ENCODE measurements around the gene TXLNG. TPM values are rescaled to one million over a fixed set of nuclear protein-coding genes. Genes with fewer than 3 reads are reported as not detected.

Gene TXLNG
- total RNA-seq, 6 donors from 2014 or later = 8.1 to 23.5 (median 12.6) TPM

DNA sequence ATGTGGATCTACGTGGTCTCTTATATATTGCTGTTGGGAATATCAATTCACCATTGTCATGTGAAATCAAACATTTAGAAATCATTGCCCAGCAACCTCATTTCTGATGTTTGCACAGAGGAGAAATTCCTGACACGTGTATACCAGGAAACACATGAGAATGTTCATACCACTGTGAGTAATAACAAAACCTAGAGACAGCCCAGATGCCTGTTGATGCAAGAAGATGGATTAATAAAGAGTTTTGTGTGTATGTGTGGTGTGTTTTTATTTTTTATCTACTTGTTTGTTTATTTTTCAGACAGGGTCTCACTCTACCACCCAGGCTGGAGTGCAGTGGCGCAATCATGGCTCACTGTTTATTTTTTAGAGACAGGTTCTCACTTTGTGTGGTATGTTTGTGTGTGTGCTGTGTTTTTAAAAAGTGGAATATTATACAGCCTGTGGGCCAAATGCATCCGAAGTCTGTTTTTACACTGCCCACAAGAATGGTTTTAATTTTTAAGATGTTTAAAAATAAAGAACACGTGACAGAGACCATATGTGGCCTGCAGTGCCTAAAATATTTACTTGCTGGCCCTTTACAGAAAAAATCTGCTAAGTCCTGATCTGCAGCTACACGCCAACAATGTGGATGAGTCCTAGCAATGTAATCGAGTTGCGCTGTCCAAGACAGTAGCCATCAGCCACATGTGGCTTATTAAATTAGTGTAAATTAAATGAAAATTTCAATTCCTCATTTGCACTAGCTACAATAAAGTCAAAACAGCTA is 39.2 kb downstream of the TXLNG start:
- TF ChIP-seq, protein P1, sequence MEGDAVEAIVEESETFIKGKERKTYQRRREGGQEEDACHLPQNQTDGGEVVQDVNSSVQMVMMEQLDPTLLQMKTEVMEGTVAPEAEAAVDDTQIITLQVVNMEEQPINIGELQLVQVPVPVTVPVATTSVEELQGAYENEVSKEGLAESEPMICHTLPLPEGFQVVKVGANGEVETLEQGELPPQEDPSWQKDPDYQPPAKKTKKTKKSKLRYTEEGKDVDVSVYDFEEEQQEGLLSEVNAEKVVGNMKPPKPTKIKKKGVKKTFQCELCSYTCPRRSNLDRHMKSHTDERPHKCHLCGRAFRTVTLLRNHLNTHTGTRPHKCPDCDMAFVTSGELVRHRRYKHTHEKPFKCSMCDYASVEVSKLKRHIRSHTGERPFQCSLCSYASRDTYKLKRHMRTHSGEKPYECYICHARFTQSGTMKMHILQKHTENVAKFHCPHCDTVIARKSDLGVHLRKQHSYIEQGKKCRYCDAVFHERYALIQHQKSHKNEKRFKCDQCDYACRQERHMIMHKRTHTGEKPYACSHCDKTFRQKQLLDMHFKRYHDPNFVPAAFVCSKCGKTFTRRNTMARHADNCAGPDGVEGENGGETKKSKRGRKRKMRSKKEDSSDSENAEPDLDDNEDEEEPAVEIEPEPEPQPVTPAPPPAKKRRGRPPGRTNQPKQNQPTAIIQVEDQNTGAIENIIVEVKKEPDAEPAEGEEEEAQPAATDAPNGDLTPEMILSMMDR (IDR thresholded peaks at IDR 0.05) = no peak
- TF ChIP-seq EP300 (IDR thresholded peaks at IDR 0.05) = no peak
- no peak for TF ChIP-seq POLR2AphosphoS5 (IDR thresholded peaks at IDR 0.05)
- no peak for TF ChIP-seq POLR2A (IDR thresholded peaks at IDR 0.05)
- no peaks in the 10 kb centered on the region for H3K27me3 ChIP-seq
- no peak overlapping the region for H3K4me3 ChIP-seq
- H3K9me3 ChIP-seq = no peaks in the 10 kb centered on the region
- WGBS, 2 donors = 87 to 93% methylated on average over 8 of the region's 8 CpGs
- DNase-seq (no peak), ATAC-seq (ENCODE audit: low FRiP score in 2 of 2) (no peak)
- H3K27ac ChIP-seq = no peak overlapping the region
- peaks cover 0 to 50% (median 16%) of the 10 kb centered on the region in 4 donors for H3K36me3 ChIP-seq
- H3K4me1 ChIP-seq = peaks cover 0 to 6% (median 0%) of the 10 kb centered on the region in 4 donors

DNA sequence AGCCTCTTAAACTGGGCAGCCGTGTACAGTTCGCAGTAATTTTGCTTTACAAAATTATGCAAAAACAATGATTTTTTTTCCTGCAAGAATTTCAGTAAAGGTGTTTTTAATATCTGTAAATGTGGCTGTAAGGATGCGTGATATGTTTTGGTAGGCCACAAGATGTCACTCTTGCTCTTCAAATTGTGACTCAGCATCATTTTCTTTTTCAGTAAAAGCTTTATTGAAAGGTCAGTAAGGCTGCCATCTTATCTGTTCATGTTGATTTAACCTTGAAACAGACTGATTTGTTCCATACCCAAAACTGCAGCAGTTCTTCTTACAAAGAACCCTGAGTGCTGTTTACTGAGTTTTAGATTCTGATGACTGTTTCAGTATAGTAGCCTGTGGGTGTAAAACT is 39.9 kb downstream of the TXLNG start:
- WGBS, 2 donors = 76 to 78% methylated on average over 3 of the region's 3 CpGs
- ATAC-seq (ENCODE audit: low FRiP score in 2 of 2) = peak in 1 of 2 donors; percentile 50
- Histone ChIP-seq H3K36me3 (peaks cover 0 to 50% (median 16%) of the 10 kb centered on the region in 4 donors), H3K27me3 (no peaks in the 10 kb centered on the region), H3K4me3 (no peak overlapping the region), H3K4me1 (peaks cover 0 to 6% (median 0%) of the 10 kb centered on the region in 4 donors), H3K9me3 (no peaks in the 10 kb centered on the region), H3K27ac (no peak overlapping the region)
- no peak for TF ChIP-seq POLR2A (IDR thresholded peaks at IDR 0.05)
- TF ChIP-seq, protein P1 (IDR thresholded peaks at IDR 0.05) = peak in 4 of 6 experiments; percentile 21 to 56 (median 36)
- no peak for DNase-seq

DNA sequence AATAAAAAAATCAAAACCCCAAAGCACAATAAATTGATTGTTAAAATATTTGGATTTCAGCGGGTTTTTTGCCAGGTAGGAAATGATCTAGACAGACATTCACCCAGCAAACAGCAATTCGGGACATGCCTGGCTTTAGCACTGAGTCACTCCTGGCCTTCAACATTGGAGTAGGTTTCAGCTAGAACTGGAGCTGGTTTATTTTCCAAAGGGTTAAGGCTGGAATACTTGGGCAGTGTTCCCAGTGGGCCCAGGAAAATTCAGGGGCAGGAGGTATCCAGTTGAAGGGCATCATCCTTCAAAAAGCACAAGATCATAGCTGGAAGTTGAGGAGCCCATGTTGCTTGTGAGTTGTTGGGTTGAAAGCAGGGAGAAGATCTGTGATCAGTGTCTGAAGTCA is 41.0 kb downstream of the TXLNG start:
- no peak for ATAC-seq (ENCODE audit: low FRiP score in 2 of 2)
- Histone ChIP-seq H3K27ac (no peak overlapping the region), H3K36me3 (peaks cover 0 to 51% (median 18%) of the 10 kb centered on the region in 4 donors), H3K4me3 (no peak overlapping the region), H3K9me3 (no peaks in the 10 kb centered on the region), H3K27me3 (no peaks in the 10 kb centered on the region), H3K4me1 (peaks cover 0 to 6% (median 0%) of the 10 kb centered on the region in 4 donors)
- TF ChIP-seq, protein P1 (IDR thresholded peaks at IDR 0.05) = no peak
- no peak for TF ChIP-seq EP300 (IDR thresholded peaks at IDR 0.05)
- TF ChIP-seq POLR2AphosphoS5 (IDR thresholded peaks at IDR 0.05) = no peak
- no peak for TF ChIP-seq POLR2A (IDR thresholded peaks at IDR 0.05)
- DNase-seq = no peak
- WGBS, 2 donors = 87 to 95% methylated on average over 2 of the region's 2 CpGs

DNA sequence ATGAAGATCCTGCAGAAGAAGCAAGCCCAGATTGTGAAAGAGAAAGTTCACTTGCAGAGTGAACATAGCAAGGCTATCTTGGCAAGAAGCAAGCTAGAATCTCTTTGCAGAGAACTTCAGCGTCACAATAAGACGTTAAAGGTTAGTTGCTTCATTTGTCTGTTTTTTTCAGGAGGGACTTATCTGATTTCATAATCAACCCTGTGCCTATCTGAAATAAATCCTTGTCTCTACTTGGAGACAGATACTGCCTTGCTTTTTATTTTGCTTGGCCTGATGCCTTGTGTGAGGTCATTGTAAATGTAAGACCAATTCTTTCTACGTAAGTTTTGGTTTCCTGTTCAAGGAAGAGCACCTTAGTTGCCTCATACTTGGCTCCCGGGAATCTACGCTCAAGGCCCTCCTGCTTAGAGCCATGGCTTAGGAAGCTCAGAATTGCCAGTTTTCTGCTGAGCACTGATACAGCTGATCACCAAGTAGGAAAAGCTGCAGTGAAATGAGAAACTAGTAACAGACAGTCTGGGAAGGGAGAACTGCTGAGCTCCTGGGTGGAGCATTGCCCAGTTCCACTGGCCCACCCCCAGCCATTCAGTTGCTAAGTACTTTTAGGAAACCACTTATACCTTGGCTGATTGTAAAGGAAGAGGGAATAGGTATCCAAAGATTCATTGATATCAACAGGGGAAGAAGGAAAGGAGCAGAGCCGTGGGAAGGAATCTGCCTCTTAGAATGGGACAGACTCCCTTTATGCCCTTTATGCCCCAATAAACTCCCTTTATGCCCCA is 42.0 kb downstream of the TXLNG start:
- ATAC-seq (ENCODE audit: low FRiP score in 2 of 2) = peak; percentile 50 to 71
- Histone ChIP-seq H3K27me3 (no peaks in the 10 kb centered on the region), H3K9me3 (no peaks in the 10 kb centered on the region), H3K27ac (peak overlapping the region; percentile 2 to 70 (median 48)), H3K4me1 (peaks cover 0 to 6% (median 0%) of the 10 kb centered on the region in 4 donors), H3K36me3 (peaks cover 0 to 53% (median 16%) of the 10 kb centered on the region in 4 donors), H3K4me3 (no peak overlapping the region)
- no peak for DNase-seq
- TF ChIP-seq POLR2AphosphoS5 (IDR thresholded peaks at IDR 0.05) = no peak
- TF ChIP-seq, protein P1 (IDR thresholded peaks at IDR 0.05) = no peak
- no peak for TF ChIP-seq EP300 (IDR thresholded peaks at IDR 0.05)
- TF ChIP-seq POLR2A (IDR thresholded peaks at IDR 0.05) = no peak
- 25 to 68% methylated on average over 6 of the region's 6 CpGs for WGBS, 2 donors

Measured in upper lobe of left lung (tissue), 6 donors.